DMS 273 treated with DMSO at 0.1 percent for 48 hours (cell line): Measurements from ENCODE around the gene USP47.

Source experiments
- DNase-seq: peaks from one replicate; lab custom pipeline; 2025; lab: John Stamatoyannopoulos, UW

The USP47 gene

GRCh38 chr11:12005061-12005460, 163.3 kb downstream of the USP47 start:
- no peak for DNase-seq

GRCh38 chr11:12005476-12005875, 163.7 kb downstream of the USP47 start:
- DNase-seq = no peak

- DNase-seq = no peak
These were observed 164.9 kb downstream of the USP47 start for GRCh38 chr11:12006552-12007229.

GRCh38 chr11:12007230-12007593, 165.4 kb downstream of the USP47 start:
- DNase-seq = no peak

GRCh38 chr11:12007769-12008737, 166.3 kb downstream of the USP47 start, which contains the start of gene DKK3:
DKK3 (minus strand) TSS chr11:12008626; CDS start chr11:12008582, 44 bp downstream.
- no peak for DNase-seq
